Erythroblast (primary cell): ENCODE results near the gene UBTF.

Experiments used
- GATA1 ChIP-seq: IDR thresholded peaks from 2 replicates; pipeline ENCODE4 v1.6.1; 2011; ENCODE audit warnings: low read depth, mild to moderate bottlenecking, control low read depth, low read length, moderate library complexity
- POLR2A ChIP-seq: IDR thresholded peaks from 2 replicates; pipeline ENCODE4 v1.6.1; 2011; ENCODE audit warnings: mild to moderate bottlenecking, low read length

GRCh38 chr17:44219616-44220212 lies at the start of gene UBTF:
- TF ChIP-seq POLR2A (no peak), GATA1 (no peak)
